ENCODE measurements around the gene TRAF7. TPM values are rescaled to one million over a fixed set of nuclear protein-coding genes. Genes with fewer than 3 reads are reported as not detected.

The TRAF7 gene
- total RNA-seq, 1 experiment from 2014 or later, result 160 TPM

GRCh38 chr16:2223221-2223941 lies 67.8 kb downstream of the TRAF7 start, which contains the start of gene E4F1:
E4F1 (plus strand) TSS chr16:2223591; CDS start chr16:2223614, 23 bp downstream.
- no peaks in the 10 kb centered on the region; the same call in 1 of the 2 replicates for H4K20me1 ChIP-seq (ENCODE audit: insufficient read depth)
- no TSS peak for BruUV-seq (replicated peaks)
- H3K9me3 ChIP-seq (ENCODE audit: control insufficient read depth in 1 of 2, insufficient read depth in 1 of 2, low read depth in 1 of 2, low read length in 2 of 2), result no peaks in the 10 kb centered on the region
- peak within 1 kb of the TSS; percentile 97 for H3K27ac ChIP-seq (ENCODE audit: low read depth, low read length)
- DNase-seq (ENCODE audit: low read depth, low spot score) (peak; percentile 99), ATAC-seq (peak; percentile 93)
- peaks cover 47% of the 10 kb centered on the region for H3K79me2 ChIP-seq (ENCODE audit: insufficient read depth, low read length)
- no peak within 1 kb of the TSS for H2AFZ ChIP-seq (ENCODE audit: low read depth, low read length, poor library complexity, severe bottlenecking)
- H3K4me2 ChIP-seq (ENCODE audit: low read length), result peak within 1 kb of the TSS; percentile 75
- ChIA-PET RAD21 (ENCODE audit: low non-redundant PET in 1 of 2, low total read pairs in 2 of 2, uncharacterized antibody in 2 of 2, unreplicated experiment in 2 of 2) (interaction anchor here in 1 of 2 experiments (0.7 kb wide), 1 partner anchor 56 kb away, joined by 3 read pairs; no protein-coding TSS in a partner anchor), POLR2A (interaction anchor here (1.0 to 3.3 kb wide), 2 partner anchors 28 to 29 kb away, joined by 3 to 8 read pairs; partner anchors contain the start of gene ECI1), CTCF (interaction anchor here (1.2 kb wide), 1 partner anchor 28 kb away, joined by 4 read pairs; the partner anchor contains the start of gene ECI1)
- peaks cover 0 to under 1% of the 10 kb centered on the region in 2 experiments; a peak in 1 of 4 replicates for H3K36me3 ChIP-seq (ENCODE audit: control insufficient read depth in 1 of 2, insufficient read depth in 2 of 2, low read length in 2 of 2)
- H3K9me2 ChIP-seq (ENCODE audit: insufficient read depth), result no peaks in the 10 kb centered on the region
- peak within 1 kb of the TSS; percentile 73 to 98 for H3K4me3 ChIP-seq (replicated peaks in 1 of 2; ENCODE audit: low read depth in 1 of 2, low read length in 2 of 2)
- intact Hi-C loops (cut with micrococcal nuclease), result loop anchor here (1.0 to 5.0 kb wide), 2 partner anchors 28 to 71 kb away; partner anchors contain the start of gene ECI1
- no peaks in the 10 kb centered on the region for H3K27me3 ChIP-seq (ENCODE audit: insufficient read depth, low read length)
- H3K9ac ChIP-seq (ENCODE audit: low read length), result peak within 1 kb of the TSS; percentile 89
- peaks cover 25 to 30% of the 10 kb centered on the region in 2 experiments for H3K4me1 ChIP-seq (ENCODE audit: control insufficient read depth in 1 of 2, insufficient read depth in 2 of 2, low read length in 2 of 2)
- TF ChIP-seq ZBTB33 (IDR thresholded peaks at IDR 0.05; ENCODE audit: extremely low read depth, insufficient replicate concordance, low read length) (peak; percentile 7), ZNF274 (IDR thresholded peaks at IDR 0.05; ENCODE audit: low read depth, low read length) (no peak), SIN3A (IDR thresholded peaks at IDR 0.05; ENCODE audit: low read depth) (peak; percentile 82; the same call in 1 of the 2 replicates), YY1 (IDR thresholded peaks at IDR 0.05; ENCODE audit: extremely low read depth, insufficient replicate concordance, low read depth, low read length) (peak; percentile 91), POLR2AphosphoS5 (IDR thresholded peaks at IDR 0.05; ENCODE audit: low read depth, low read length) (peak; percentile 86), TCF7L2 (IDR thresholded peaks at IDR 0.05; ENCODE audit: borderline replicate concordance, extremely low read depth, insufficient read depth, insufficient read length) (peak; percentile 62), ZFX (IDR thresholded peaks at IDR 0.05) (peak; percentile 96), SRF (IDR thresholded peaks at IDR 0.05; ENCODE audit: low read depth) (peak; percentile 92), POLR2A (IDR thresholded peaks at IDR 0.05; ENCODE audit: borderline replicate concordance, extremely low read depth, insufficient read depth, insufficient read length) (peak; percentile 87), MAX (IDR thresholded peaks at IDR 0.05) (peak; percentile 92), ELF1 (IDR thresholded peaks at IDR 0.05; ENCODE audit: borderline replicate concordance, low read depth) (no peak), EGR1 (IDR thresholded peaks at IDR 0.05; ENCODE audit: low read depth) (no peak), EZH2 (IDR thresholded peaks at IDR 0.05) (no peak), SP1 (IDR thresholded peaks at IDR 0.05; ENCODE audit: low read depth) (peak; percentile 77)
